ENCODE results near the gene SPON1. TPM values are rescaled to one million over a fixed set of nuclear protein-coding genes. Genes with fewer than 3 reads are reported as not detected.

SPON1 gene
- 10 to 100 TPM; 42.6 to 74.0 (median 56.1) TPM for total RNA-seq

DNA sequence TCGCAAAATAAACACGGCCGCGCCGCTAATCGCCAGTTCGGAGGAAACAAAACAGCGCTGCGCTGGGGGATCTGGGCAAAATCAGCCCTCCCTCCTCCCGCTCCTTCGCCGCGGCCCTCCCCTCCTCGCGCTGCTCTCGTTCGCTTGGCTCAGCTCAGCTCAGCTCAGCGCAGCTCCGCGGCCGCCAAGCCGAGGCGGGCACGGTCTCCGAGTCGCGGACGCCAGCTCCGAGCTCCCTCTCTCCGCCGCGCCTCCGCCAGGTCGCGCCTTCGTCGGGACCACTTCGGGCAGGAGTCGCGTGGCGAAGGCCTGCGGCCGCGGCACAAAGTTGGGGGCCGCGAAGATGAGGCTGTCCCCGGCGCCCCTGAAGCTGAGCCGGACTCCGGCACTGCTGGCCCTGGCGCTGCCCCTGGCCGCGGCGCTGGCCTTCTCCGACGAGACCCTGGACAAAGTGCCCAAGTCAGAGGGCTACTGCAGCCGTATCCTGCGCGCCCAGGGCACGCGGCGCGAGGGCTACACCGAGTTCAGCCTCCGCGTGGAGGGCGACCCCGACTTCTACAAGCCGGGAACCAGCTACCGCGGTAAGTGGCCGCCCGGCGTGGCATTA lies at the start of gene SPON1:
SPON1 (plus strand) TSS at position 162 of the 607 bp plus-strand sequence; CDS start at position 344, 182 bp downstream.
- no peaks in the 10 kb centered on the region for H3K36me3 ChIP-seq
- peak within 1 kb of the TSS; percentile 72 to 87 (median 86) for H3K27ac ChIP-seq
- H3K4me1 ChIP-seq = peaks cover 2 to 57% (median 45%) of the 10 kb centered on the region in 4 donors
- H3K4me3 ChIP-seq = peak within 1 kb of the TSS; percentile 12 to 69 (median 54)
- 5% methylated on average over 72 of the region's 74 CpGs; no CpG with 5 or more reads in 1 of the 2 donors for WGBS, 2 donors (ENCODE audit: low coverage in 1 of 2)
- intact Hi-C loops (cut with DNase I; ENCODE audit: low total_unique reads) (no loop called here), in situ Hi-C loops (cut with MboI; ENCODE audit: low pct_ligation_motif_present in 1 of 4, low pct_unique_long_range_greater_than_20kb in 1 of 4, low sequenced_read_pairs in 3 of 4) (no loop called here)
- no peaks in the 10 kb centered on the region for H3K9me3 ChIP-seq
- no peak for TF ChIP-seq EP300 (IDR thresholded peaks at IDR 0.05; ENCODE audit: low read depth)
- TF ChIP-seq POLR2AphosphoS5 (IDR thresholded peaks at IDR 0.05) = peak; percentile 22 to 53 (median 26)
- no peak for TF ChIP-seq CTCF (IDR thresholded peaks at IDR 0.05)
- TF ChIP-seq POLR2A (IDR thresholded peaks at IDR 0.05) = peak; percentile 45
- DNase-seq = peak; percentile 50
- peaks cover 30% of the 10 kb centered on the region for H3K27me3 ChIP-seq

- in situ Hi-C loops (cut with MboI; ENCODE audit: low pct_ligation_motif_present in 1 of 4, low pct_unique_long_range_greater_than_20kb in 1 of 4, low sequenced_read_pairs in 3 of 4) = no loop called here
- Histone ChIP-seq H3K4me3 (no peak overlapping the region), H3K4me1 (no peaks in the 10 kb centered on the region), H3K9me3 (no peaks in the 10 kb centered on the region), H3K27me3 (no peaks in the 10 kb centered on the region), H3K36me3 (no peaks in the 10 kb centered on the region), H3K27ac (no peak overlapping the region)
- intact Hi-C loops (cut with DNase I; ENCODE audit: low total_unique reads) = no loop called here
- no peak for TF ChIP-seq EP300 (IDR thresholded peaks at IDR 0.05; ENCODE audit: low read depth)
- no peak for TF ChIP-seq POLR2A (IDR thresholded peaks at IDR 0.05)
- no peak for TF ChIP-seq POLR2AphosphoS5 (IDR thresholded peaks at IDR 0.05)
- no peak for TF ChIP-seq CTCF (IDR thresholded peaks at IDR 0.05)
- WGBS, 2 donors (ENCODE audit: low coverage in 1 of 2) = 73 to 100% methylated on average over 1 of the region's 1 CpG
- DNase-seq = no peak
Observed at GRCh38 chr11:13917264-13917663, 45.3 kb upstream of the SPON1 start.

DNA sequence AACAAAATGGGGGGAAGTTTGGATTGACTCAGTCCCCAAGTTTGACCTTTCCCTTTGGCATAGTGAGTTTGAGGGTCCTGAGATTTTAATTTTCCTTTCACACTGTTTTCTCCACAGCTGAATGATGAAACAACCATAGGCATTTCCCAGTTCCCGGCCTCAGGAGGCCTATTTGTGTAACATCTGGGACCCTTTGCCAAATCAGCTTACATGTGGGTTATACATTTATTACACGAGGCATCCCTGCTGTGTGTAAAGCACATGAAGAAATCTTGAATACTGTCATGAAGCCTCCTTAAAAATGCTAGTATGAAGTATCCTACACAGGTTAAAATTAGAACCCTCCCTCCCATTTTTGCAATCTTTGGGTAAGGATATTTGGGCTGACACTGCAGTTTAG lies 44.6 kb upstream of the SPON1 start:
- TF ChIP-seq POLR2AphosphoS5 (IDR thresholded peaks at IDR 0.05) (no peak), CTCF (IDR thresholded peaks at IDR 0.05) (no peak), POLR2A (IDR thresholded peaks at IDR 0.05) (no peak), EP300 (IDR thresholded peaks at IDR 0.05; ENCODE audit: low read depth) (no peak)
- intact Hi-C loops (cut with DNase I; ENCODE audit: low total_unique reads) (no loop called here), in situ Hi-C loops (cut with MboI; ENCODE audit: low pct_ligation_motif_present in 1 of 4, low pct_unique_long_range_greater_than_20kb in 1 of 4, low sequenced_read_pairs in 3 of 4) (no loop called here)
- peaks cover 0 to under 1% (median 0%) of the 10 kb centered on the region in 4 donors for H3K4me1 ChIP-seq
- WGBS, 2 donors (ENCODE audit: low coverage in 1 of 2) = 77 to 93% methylated on average over 2 of the region's 2 CpGs
- H3K4me3 ChIP-seq = no peak overlapping the region
- no peaks in the 10 kb centered on the region for H3K9me3 ChIP-seq
- H3K27me3 ChIP-seq = no peaks in the 10 kb centered on the region
- no peak overlapping the region for H3K27ac ChIP-seq
- H3K36me3 ChIP-seq = no peaks in the 10 kb centered on the region
- DNase-seq = no peak

GRCh38 chr11:13920756-13921155 lies 41.8 kb upstream of the SPON1 start:
- intact Hi-C loops (cut with DNase I; ENCODE audit: low total_unique reads) = no loop called here
- in situ Hi-C loops (cut with MboI; ENCODE audit: low pct_ligation_motif_present in 1 of 4, low pct_unique_long_range_greater_than_20kb in 1 of 4, low sequenced_read_pairs in 3 of 4) = no loop called here
- Histone ChIP-seq H3K4me1 (peaks cover 0 to 11% (median 0%) of the 10 kb centered on the region in 4 donors), H3K4me3 (no peak overlapping the region), H3K36me3 (no peaks in the 10 kb centered on the region), H3K9me3 (no peaks in the 10 kb centered on the region), H3K27me3 (no peaks in the 10 kb centered on the region), H3K27ac (no peak overlapping the region)
- DNase-seq = no peak
- WGBS, 2 donors (ENCODE audit: low coverage in 1 of 2) = 68 to 78% methylated on average over 3 of the region's 3 CpGs
- no peak for TF ChIP-seq EP300 (IDR thresholded peaks at IDR 0.05; ENCODE audit: low read depth)
- no peak for TF ChIP-seq POLR2A (IDR thresholded peaks at IDR 0.05)
- TF ChIP-seq CTCF (IDR thresholded peaks at IDR 0.05) = no peak
- TF ChIP-seq POLR2AphosphoS5 (IDR thresholded peaks at IDR 0.05) = no peak

Measured in transverse colon (tissue), 4 donors.